Cortex of kidney (tissue), 1 donor: ENCODE data around the gene ARHGEF17.
"Not testable (repeated sequence)": the region's sequence is repeated elsewhere in the genome, so short reads cannot be mapped to it uniquely, and the experiment has no call there.

Experiments used
- DNase-seq: peaks from one replicate; lab custom pipeline; 2025; lab: John Stamatoyannopoulos, UW

ARHGEF17 gene, protein sequence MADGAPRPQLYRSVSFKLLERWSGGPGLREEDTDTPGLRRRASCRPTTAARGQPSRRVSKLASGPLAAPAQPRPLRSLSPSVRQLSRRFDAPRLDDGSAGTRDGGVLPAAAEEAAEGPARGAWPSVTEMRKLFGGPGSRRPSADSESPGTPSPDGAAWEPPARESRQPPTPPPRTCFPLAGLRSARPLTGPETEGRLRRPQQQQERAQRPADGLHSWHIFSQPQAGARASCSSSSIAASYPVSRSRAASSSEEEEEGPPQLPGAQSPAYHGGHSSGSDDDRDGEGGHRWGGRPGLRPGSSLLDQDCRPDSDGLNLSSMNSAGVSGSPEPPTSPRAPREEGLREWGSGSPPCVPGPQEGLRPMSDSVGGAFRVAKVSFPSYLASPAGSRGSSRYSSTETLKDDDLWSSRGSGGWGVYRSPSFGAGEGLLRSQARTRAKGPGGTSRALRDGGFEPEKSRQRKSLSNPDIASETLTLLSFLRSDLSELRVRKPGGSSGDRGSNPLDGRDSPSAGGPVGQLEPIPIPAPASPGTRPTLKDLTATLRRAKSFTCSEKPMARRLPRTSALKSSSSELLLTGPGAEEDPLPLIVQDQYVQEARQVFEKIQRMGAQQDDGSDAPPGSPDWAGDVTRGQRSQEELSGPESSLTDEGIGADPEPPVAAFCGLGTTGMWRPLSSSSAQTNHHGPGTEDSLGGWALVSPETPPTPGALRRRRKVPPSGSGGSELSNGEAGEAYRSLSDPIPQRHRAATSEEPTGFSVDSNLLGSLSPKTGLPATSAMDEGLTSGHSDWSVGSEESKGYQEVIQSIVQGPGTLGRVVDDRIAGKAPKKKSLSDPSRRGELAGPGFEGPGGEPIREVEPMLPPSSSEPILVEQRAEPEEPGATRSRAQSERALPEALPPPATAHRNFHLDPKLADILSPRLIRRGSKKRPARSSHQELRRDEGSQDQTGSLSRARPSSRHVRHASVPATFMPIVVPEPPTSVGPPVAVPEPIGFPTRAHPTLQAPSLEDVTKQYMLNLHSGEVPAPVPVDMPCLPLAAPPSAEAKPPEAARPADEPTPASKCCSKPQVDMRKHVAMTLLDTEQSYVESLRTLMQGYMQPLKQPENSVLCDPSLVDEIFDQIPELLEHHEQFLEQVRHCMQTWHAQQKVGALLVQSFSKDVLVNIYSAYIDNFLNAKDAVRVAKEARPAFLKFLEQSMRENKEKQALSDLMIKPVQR (N-terminal part only)

DNA sequence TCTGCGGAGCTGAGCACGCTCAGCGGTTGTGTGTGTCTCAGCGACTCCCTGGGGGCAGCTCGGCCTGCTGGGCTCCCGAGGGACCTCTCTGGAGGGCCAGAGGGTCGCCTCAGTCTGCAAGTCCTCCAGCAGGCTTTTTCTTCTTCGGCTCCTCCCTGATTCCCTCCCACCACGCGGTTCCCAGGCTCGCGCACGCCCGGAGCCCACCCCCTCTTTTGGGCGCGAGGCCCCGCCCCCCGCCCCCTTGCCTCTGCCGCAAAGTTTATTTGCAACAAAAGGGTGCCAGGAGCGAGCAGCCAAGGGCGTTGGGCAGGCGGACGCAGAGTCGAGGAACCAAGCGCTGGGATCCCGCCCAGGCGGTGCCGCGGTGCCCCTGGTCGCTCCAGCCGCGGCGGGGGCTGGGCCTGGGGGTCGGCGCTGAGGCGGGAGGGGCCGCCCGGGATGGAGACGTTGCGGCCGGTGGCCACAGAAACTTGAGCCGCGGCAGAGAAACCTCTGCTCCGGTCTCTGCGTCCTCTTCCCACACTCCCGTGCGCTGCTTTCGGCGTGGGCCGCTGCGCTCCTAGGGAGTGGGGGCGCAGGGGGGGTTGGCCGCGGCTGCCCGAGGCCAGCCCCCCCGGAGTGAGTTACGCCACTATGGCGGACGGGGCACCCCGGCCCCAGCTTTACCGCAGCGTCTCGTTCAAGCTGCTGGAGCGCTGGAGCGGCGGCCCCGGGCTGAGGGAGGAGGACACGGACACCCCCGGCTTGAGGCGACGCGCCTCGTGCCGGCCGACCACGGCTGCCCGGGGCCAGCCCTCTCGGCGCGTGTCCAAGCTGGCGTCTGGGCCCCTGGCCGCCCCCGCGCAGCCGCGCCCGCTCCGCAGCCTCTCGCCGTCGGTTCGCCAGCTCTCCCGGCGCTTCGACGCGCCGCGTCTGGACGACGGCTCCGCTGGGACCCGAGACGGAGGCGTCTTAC is at the start of gene ARHGEF17:
Gene ARHGEF17, plus strand, starts transcription at position 274 of the 958 bp plus-strand sequence. Its CDS starts 363 bp downstream, at position 637.
- DNase-seq: peak; percentile 70

DNA sequence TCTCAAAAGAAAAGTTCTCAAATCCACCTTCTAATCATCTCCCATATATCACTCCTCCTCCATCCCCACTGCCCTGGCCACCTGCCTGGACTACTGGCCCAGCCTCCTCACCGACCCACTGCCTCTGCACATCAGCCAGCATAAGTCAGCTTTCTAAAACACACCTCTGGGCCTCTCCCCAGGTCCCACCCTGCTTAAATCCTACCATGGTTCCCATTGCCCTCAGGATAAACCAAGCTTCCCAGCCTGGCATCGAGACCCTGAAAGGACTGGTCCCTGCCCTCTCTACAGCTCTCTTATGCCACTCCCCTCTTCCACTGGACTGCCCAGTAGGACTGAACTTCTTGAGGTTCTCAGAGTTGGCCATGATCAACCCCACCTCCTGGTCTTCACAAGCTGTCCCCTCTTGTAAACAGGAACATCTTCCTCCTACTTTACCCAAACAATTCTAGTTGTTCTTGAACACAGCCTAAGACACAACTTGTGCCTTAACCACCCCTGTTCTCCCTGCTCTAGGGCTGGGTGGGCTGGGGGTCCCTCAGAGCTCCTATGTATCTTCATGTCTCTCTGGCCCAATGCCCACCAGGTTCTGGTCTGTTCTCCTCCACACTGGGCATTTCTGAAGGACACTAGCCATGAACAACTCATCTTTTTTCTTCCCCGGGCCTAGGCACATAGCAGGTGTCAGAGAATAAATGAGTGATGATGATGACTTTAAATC is 48.5 kb upstream of the ARHGEF17 start:
- DNase-seq: no peak

DNA sequence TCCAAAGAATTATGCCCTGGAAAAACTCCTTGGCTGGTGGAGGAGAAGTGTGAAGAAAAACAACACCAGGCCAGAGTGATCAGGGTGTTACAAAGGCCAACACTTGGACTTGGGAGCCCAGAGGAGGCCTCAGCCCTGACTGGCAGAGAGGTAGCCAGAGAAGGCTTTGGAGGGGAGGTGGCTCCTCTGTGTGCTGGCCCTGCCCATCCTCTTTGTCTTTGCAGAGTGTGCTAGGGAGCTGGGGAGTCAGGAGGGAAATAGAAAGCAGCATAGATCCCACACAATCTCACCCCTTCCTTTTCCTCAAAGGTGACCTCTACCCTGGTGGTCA is 48.0 kb upstream of the ARHGEF17 start:
- no peak for DNase-seq

- DNase-seq: no peak
These were observed 45.1 kb upstream of the ARHGEF17 start for GRCh38 chr11:73262851-73263495.

- DNase-seq: no peak
These were observed 44.4 kb upstream of the ARHGEF17 start for GRCh38 chr11:73263640-73264039.

GRCh38 chr11:73265278-73265810 is 42.7 kb upstream of the ARHGEF17 start:
- no peak for DNase-seq

DNA sequence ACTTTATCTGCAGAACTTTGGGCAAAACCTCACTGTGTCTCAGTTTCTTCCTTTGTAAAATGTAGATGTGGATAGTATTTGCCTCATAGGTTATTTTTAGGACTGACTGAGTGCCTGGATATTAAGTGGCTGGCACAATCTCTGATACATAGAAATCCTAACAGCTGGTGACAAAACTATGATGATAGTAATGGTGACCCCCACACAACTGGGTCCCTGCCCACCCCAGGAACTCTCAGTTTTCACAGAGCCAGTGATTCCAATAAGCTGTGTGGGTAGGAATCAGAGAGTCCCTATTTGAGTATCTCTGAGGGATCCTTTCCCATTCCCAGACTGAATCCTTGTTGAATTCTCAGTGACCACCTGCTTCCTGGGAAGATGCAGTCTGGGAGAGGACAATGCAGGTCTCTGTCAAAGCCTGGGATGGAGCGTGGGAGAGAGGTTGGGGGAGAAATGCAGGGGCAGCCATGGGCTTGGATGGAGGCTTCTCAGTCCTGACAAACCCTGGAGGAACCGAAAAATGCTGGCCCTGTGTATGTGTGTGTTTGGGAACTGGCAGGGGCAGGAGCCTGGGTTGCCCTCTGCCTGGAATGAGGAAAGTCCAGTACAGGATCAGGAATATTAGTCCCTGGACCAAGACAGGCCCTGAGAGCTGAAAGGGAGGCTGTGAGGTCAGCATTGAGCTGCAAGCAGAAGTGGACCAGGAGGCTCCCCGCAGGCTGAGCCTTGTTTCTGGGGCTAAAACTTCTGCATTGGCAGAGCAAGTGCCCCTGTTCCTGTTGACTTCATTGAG is 42.0 kb upstream of the ARHGEF17 start:
- DNase-seq: no peak

DNA sequence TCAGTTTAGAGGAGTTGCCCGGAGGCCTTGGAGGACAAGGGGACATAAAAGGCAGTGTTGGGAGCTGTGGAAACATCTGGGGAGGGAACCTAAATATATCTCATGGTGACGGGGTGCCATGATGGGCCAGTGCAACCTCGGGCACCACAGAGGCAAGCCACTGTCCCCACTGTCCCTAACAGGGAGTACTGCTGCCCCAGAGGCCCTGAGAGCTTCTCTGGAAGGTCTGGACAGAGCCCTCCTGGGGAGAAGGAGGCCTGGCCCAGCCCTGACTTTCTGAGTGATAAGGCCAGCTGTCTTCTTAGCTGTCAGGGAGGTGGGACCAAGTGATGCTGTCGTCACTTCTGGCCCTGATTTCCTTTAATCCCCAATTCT is 41.4 kb upstream of the ARHGEF17 start:
- DNase-seq: no peak

- no peak for DNase-seq
These were observed 40.8 kb upstream of the ARHGEF17 start for GRCh38 chr11:73267122-73267846.

DNA sequence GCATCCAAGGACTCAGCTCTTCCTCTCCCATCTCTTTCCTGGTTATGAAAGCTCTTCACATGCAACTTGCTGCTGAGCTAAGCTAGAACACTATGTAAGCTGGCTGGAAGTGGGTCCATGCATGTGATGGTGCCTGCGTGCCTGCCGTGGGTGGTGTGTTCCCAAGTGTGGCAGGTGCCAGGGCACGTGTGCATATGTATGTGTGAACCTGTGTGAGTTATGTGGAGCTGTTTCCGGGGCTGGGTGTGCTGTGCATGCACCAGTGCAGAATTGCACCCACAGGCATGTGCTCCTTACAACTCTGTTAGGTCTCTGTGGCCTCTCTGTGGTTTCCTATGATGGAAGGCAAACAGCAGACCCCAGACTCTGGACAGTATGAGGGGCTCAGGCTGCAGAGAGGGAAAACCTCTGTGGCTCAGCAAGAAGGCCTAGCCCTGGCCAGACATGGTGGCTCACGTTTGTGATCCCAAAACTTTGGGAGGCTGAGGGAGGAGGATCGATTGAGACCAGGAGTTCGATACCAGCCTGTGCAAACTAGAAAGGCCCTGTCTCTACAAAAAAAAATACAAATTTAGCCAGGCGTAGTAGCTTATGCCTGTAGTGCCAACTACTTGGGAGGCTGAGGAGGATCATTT is 40.1 kb upstream of the ARHGEF17 start:
- DNase-seq: no peak

DNA sequence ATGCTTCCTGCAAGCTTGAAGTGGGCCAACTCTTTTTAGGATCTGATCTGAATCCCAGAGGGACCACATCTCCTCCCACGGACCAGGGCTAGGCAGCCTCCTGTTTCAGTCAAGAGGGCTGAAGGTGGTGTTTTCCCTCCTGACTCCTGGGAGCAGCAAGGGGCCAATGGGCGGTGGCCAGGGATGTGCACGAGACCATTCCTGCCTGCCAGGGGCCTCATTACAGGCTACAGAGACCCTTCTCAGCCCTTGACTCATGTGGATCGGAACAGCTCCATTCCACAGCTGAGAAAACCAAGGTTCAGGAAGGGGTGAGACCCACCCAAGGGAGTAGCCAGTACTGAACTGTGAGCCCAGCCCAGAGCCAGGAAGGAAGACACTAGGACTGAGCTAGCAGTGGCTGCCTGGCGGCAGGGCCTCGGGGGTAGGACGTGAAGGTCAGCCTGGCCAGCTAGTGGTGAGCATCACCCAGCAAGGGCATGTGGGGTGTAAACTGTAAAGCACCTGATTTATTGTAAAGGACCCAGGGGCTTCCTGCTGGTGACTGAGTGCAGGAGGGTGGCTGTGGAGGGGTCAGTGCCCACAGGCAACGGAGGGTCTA is 39.3 kb upstream of the ARHGEF17 start:
- DNase-seq: no peak

DNA sequence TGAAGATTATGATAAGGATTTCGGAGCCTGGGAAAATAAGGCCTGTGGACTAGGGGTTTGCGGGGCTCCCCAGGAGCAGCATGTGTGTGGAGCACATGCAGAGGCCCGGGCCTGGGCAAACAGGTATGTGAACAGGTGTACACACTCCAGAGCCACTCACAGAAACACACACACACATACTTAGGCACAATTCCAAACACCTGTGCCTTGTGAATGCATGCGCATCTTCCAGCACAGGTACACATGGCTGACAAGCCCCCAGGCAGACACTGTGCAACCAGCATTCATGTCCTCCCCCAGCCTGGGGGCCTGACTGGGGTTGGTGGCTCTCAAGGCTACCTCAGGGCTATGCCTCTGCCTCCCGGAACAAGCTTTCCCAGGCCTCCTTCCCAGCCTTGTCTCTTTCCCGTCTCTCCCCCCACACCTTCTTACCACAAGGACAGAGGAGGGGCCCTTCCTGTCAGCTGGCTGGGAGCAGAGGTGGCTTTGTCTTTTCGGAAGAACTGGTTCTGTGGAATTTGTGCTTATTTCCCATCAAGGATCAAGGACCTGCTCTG is 38.5 kb upstream of the ARHGEF17 start:
- DNase-seq: no peak

- DNase-seq: no peak
These were observed 37.8 kb upstream of the ARHGEF17 start for GRCh38 chr11:73270016-73270854.

DNA sequence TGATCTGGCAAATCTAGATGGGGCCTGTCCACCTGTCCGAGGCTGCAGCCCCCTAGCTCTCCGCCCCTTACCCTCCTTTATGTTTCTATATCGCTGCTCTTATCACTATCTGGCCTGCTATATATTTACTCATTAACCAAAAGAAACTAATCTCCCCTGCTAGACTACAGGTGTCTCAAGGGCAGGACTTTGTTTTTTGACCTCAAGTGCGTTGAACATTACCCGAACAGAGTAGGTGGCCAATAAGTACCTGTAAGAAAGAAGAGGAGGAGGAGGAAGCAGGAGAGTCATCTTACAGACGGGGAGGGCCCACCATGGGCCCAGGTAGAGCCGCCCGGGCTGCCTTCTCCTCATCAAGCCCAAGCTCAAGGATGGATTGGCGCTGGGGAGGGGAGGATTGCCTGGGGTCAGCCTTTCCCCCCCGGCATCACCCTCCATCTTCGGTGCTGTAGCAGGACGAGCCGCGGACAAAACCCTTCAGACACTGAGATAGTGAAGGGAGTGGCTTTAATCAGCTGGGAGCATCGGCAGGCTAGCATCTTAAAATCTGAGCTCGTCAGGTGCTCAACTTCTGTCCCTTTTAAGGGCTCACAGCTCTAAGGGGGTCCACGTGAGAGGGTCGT is 37.1 kb upstream of the ARHGEF17 start:
- no peak for DNase-seq

GRCh38 chr11:73271478-73271865 is 36.6 kb upstream of the ARHGEF17 start:
- not testable (repeated sequence) for DNase-seq
